ENCODE data around the gene IGFL4.

DNA sequence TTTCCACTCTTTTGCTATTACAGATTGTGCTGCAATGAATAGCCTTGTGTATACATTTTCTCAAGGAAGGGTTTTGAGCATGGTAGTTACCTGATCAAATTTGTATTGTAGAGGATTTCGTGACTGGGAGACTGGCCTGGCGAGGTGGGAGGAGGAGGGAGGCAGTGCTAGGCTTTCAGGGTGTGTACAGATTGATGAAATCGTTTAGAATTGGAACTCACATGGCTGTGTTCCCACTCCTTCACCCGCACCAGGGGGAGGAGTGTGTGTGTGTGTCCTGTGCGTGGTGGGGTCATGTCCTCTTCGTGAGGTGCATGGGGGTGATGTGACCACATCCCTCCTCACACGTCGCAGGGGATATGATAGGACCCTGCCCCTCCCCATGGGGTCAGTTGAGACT, 26.3 kb downstream of the IGFL4 start:
- no peak for TF ChIP-seq POLR2A (IDR thresholded peaks at IDR 0.05)
- TF ChIP-seq, protein P1, sequence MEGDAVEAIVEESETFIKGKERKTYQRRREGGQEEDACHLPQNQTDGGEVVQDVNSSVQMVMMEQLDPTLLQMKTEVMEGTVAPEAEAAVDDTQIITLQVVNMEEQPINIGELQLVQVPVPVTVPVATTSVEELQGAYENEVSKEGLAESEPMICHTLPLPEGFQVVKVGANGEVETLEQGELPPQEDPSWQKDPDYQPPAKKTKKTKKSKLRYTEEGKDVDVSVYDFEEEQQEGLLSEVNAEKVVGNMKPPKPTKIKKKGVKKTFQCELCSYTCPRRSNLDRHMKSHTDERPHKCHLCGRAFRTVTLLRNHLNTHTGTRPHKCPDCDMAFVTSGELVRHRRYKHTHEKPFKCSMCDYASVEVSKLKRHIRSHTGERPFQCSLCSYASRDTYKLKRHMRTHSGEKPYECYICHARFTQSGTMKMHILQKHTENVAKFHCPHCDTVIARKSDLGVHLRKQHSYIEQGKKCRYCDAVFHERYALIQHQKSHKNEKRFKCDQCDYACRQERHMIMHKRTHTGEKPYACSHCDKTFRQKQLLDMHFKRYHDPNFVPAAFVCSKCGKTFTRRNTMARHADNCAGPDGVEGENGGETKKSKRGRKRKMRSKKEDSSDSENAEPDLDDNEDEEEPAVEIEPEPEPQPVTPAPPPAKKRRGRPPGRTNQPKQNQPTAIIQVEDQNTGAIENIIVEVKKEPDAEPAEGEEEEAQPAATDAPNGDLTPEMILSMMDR (IDR thresholded peaks at IDR 0.05), result no peak
